OCI-LY1 (cell line): Measurements from ENCODE around the gene ZNF117.
"Not testable (repeated sequence)": the region's sequence is repeated elsewhere in the genome, so short reads cannot be mapped to it uniquely, and the experiment has no call there.

Experiments
- EZH2 ChIP-seq: fragments of 200-600 bp; sonication (generic), shearing (Covaris generic); IDR thresholded peaks from 2 replicates; pipeline ENCODE4 v1.8.0; 2017; ENCODE audit warnings: borderline replicate concordance, mixed run types, mild to moderate bottlenecking, antibody characterized with exemption, low read length, moderate library complexity, mixed read lengths
- TF ChIP-seq, protein P1 (sequence below): fragments of 200-600 bp; sonication (generic), shearing (Covaris generic); IDR thresholded peaks from 2 replicates; pipeline ENCODE4 v1.5.1; 2017; ENCODE audit warnings: mild to moderate bottlenecking, antibody characterized with exemption, low read length, moderate library complexity, mixed read lengths

DNA sequence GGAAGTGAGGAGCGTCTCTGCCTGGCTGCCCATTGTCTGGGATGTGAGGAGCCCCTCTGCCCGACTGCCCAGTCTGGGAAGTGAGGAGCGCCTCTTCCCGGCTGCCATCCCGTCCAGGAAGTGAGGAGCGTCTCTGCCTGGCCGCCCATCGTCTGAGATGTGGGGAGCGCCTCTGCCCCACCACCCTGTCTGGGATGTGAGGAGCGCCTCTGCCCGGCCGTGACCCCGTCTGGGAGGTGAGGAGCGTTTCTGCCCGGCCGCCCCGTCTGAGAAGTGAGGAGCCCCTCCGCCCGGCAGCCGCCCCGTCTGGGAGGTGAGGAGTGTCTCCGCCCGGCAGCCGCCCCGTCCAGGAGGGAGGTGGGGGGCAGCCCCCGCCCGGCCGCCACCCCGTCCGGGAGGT is 42.6 kb upstream of the ZNF117 start:
- TF ChIP-seq, protein P1, sequence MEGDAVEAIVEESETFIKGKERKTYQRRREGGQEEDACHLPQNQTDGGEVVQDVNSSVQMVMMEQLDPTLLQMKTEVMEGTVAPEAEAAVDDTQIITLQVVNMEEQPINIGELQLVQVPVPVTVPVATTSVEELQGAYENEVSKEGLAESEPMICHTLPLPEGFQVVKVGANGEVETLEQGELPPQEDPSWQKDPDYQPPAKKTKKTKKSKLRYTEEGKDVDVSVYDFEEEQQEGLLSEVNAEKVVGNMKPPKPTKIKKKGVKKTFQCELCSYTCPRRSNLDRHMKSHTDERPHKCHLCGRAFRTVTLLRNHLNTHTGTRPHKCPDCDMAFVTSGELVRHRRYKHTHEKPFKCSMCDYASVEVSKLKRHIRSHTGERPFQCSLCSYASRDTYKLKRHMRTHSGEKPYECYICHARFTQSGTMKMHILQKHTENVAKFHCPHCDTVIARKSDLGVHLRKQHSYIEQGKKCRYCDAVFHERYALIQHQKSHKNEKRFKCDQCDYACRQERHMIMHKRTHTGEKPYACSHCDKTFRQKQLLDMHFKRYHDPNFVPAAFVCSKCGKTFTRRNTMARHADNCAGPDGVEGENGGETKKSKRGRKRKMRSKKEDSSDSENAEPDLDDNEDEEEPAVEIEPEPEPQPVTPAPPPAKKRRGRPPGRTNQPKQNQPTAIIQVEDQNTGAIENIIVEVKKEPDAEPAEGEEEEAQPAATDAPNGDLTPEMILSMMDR: not testable (repeated sequence)
- TF ChIP-seq EZH2: not testable (repeated sequence)
